GM23248 (cell line): ENCODE results near the gene GJE1.

Experiments
- EZH2 ChIP-seq: fragments of 200-600 bp; sonication (generic); IDR thresholded peaks from 2 replicates; pipeline ENCODE4 v1.6.1; 2018; ENCODE audit warnings: antibody characterized with exemption, mild to moderate bottlenecking; ENCODE audit not compliant: insufficient read depth, poor library complexity, severe bottlenecking
- EZH2phosphoT487 ChIP-seq: fragments of 200-600 bp; sonication (generic); IDR thresholded peaks from 2 replicates; pipeline ENCODE4 v1.6.1; 2018; ENCODE audit warnings: antibody characterized with exemption, moderate library complexity, mild to moderate bottlenecking, low read depth; ENCODE audit not compliant: insufficient read depth

- TF ChIP-seq EZH2 (no peak), EZH2phosphoT487 (no peak)
These were observed 14.4 kb upstream of the GJE1 start for GRCh38 chr6:142118328-142118727.
